ENCODE measurements around the gene CACNG1. TPM values are rescaled to one million over a fixed set of nuclear protein-coding genes. Genes with fewer than 3 reads are reported as not detected.

The CACNG1 gene
- total RNA-seq, 1 donor from 2014 or later: not detected

- Mint-ChIP-seq H3K9me3 (no peaks in the 10 kb centered on the region), H3K27me3 (no peaks in the 10 kb centered on the region), H3K4me3 (no peak overlapping the region), H3K27ac (no peak overlapping the region), H3K36me3 (ENCODE audit: low read depth) (peaks cover 1% of the 10 kb centered on the region), H3K4me1 (no peaks in the 10 kb centered on the region)
- intact Hi-C loops (cut with micrococcal nuclease): no loop called here
- peak; percentile 32 for DNase-seq
Observed at GRCh38 chr17:67067571-67068482, 23.5 kb downstream of the CACNG1 start.

DNA sequence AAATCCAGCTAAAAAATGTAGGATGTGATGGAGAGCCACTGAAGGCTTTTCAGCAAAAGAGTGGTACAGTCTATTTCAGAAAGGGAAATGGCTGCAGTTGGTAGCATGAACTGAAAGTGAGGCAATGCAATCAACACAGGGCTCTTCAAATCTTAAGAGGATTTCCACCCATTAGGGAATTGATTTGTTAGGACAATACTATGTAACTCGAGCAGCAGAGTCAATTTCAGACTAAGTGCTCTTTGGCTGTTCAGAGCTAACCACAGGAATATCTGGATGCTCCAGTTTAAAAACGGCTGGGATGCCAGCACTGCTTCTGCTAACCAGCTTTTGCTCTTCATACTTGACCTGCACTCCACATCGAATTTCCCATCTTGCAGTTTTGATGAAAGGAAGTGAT is 24.6 kb downstream of the CACNG1 start:
- H3K4me1 Mint-ChIP-seq: no peaks in the 10 kb centered on the region
- peak; percentile 49 for DNase-seq
- H3K27me3 Mint-ChIP-seq: no peaks in the 10 kb centered on the region
- H3K36me3 Mint-ChIP-seq (ENCODE audit: low read depth): peaks cover 7% of the 10 kb centered on the region
- no peaks in the 10 kb centered on the region for H3K9me3 Mint-ChIP-seq
- H3K27ac Mint-ChIP-seq: no peak overlapping the region
- intact Hi-C loops (cut with micrococcal nuclease): no loop called here
- H3K4me3 Mint-ChIP-seq: no peak overlapping the region

DNA sequence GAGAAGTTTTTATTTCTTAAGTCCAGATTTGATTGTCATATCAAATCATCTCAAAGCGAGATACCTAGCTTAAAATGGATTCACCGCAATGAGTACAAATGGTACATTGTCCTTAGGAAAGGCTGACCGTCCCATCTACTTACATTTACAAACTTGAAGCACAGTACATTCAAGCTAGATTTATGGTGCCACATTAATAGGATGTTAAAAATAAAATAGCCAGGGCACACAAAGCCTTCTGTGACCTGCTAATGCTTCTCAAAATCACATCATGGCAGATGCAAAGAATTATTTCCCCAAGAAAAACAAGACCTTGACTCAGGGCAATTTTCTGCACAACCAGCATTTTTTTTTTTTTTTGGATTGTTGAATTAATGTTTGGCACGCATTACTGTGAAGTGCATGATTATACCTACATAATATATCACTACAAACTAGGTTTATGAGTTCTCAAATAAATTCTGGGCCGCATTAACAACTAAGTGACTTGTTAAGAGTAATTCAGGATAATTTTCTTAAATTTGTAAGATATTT is 25.3 kb downstream of the CACNG1 start:
- H3K4me1 Mint-ChIP-seq: no peaks in the 10 kb centered on the region
- H3K27ac Mint-ChIP-seq: no peak overlapping the region
- no peak for DNase-seq
- H3K9me3 Mint-ChIP-seq: no peaks in the 10 kb centered on the region
- intact Hi-C loops (cut with micrococcal nuclease): no loop called here
- H3K4me3 Mint-ChIP-seq: no peak overlapping the region
- H3K27me3 Mint-ChIP-seq: no peaks in the 10 kb centered on the region
- H3K36me3 Mint-ChIP-seq (ENCODE audit: low read depth): peaks cover 7% of the 10 kb centered on the region

GRCh38 chr17:67071595-67071994 is 27.2 kb downstream of the CACNG1 start:
- intact Hi-C loops (cut with micrococcal nuclease): no loop called here

GRCh38 chr17:67072885-67073284 is 28.5 kb downstream of the CACNG1 start:
- no peak for DNase-seq
- no peaks in the 10 kb centered on the region for H3K9me3 Mint-ChIP-seq
- H3K4me3 Mint-ChIP-seq: no peak overlapping the region
- no peaks in the 10 kb centered on the region for H3K27me3 Mint-ChIP-seq
- intact Hi-C loops (cut with micrococcal nuclease): no loop called here
- no peak overlapping the region for H3K27ac Mint-ChIP-seq
- H3K36me3 Mint-ChIP-seq (ENCODE audit: low read depth): peaks cover 19% of the 10 kb centered on the region
- H3K4me1 Mint-ChIP-seq: no peaks in the 10 kb centered on the region

More at GRCh38 chr17:67071595-67071994, 27.2 kb downstream of the CACNG1 start:
- Mint-ChIP-seq H3K4me1 (no peaks in the 10 kb centered on the region), H3K36me3 (ENCODE audit: low read depth) (peaks cover 15% of the 10 kb centered on the region), H3K4me3 (no peak overlapping the region), H3K9me3 (no peaks in the 10 kb centered on the region), H3K27me3 (no peaks in the 10 kb centered on the region), H3K27ac (no peak overlapping the region)
- DNase-seq: no peak

DNA sequence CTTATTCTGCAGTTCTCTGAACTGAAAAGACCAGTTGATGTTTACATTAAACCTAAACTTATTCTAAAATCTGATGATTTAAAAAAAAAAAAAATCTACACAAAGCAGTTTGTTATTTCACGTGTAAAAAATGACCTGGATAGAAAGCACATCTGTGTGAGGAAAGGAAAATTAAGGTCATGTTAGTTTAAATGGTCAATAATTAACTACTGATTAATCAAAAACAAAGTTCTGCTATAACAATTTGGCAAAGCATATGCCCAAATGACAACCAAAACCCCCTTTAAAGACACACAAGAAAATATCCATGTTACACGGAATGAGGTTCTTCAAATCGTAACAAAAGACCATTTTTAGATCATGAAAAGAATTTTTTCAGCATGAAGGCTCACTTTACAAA is 30.4 kb downstream of the CACNG1 start:
- DNase-seq: no peak
- H3K27me3 Mint-ChIP-seq: no peaks in the 10 kb centered on the region
- no peak overlapping the region for H3K27ac Mint-ChIP-seq
- H3K36me3 Mint-ChIP-seq (ENCODE audit: low read depth): peaks cover 25% of the 10 kb centered on the region
- no peak overlapping the region for H3K4me3 Mint-ChIP-seq
- intact Hi-C loops (cut with micrococcal nuclease): no loop called here
- H3K9me3 Mint-ChIP-seq: no peaks in the 10 kb centered on the region
- H3K4me1 Mint-ChIP-seq: no peaks in the 10 kb centered on the region

DNA sequence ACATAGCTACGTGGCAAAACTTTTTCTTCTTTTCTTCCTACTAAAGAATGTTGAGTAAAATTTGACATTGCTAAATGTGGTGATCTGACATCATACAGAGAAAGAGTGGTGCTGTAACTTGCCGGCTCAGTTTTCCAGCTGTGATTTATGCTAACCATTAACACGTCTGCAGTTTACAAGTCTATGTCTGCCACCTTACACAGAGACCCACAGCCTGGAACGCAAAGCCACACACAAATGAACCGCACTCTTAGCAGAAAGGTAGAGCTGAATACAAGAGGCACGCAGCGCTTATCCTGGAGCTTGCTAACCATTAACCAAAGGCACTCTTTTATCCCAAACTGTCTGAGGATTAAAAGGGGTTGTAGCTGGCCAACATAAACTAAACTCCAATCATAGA is 31.9 kb downstream of the CACNG1 start:
- intact Hi-C loops (cut with micrococcal nuclease): no loop called here
- no peak overlapping the region for H3K27ac Mint-ChIP-seq
- peaks cover 2% of the 10 kb centered on the region for H3K4me1 Mint-ChIP-seq
- no peak overlapping the region for H3K4me3 Mint-ChIP-seq
- H3K36me3 Mint-ChIP-seq (ENCODE audit: low read depth): peaks cover 28% of the 10 kb centered on the region
- H3K27me3 Mint-ChIP-seq: no peaks in the 10 kb centered on the region
- H3K9me3 Mint-ChIP-seq: no peaks in the 10 kb centered on the region
- DNase-seq: no peak

DNA sequence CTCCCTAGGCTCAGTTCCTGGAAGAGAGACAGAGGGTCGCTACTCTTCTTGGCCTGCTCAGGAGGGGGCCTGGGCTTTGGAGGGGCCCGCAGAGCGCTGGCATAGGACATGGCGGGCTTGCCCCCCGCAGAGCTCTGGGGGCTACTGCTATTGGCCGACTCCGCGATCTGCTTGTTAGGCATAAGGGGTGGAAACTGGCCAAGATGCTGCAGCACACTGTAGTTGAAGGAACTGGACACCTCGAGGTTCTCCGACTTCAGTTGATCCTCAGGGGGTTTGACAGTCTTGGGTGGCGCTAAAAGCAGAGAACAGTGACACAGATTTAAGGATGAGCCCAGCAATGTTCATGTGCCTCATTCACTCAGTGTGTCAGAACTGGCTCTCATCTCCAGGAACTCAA is 33.9 kb downstream of the CACNG1 start:
- Mint-ChIP-seq H3K4me1 (peaks cover 13% of the 10 kb centered on the region), H3K27ac (peak overlapping the region; percentile 14), H3K9me3 (peaks cover 4% of the 10 kb centered on the region), H3K36me3 (ENCODE audit: low read depth) (peaks cover 33% of the 10 kb centered on the region), H3K4me3 (no peak overlapping the region), H3K27me3 (no peaks in the 10 kb centered on the region)
- DNase-seq: no peak
- intact Hi-C loops (cut with micrococcal nuclease): no loop called here

- H3K36me3 Mint-ChIP-seq (ENCODE audit: low read depth): peaks cover 32% of the 10 kb centered on the region
- DNase-seq: no peak
- H3K27ac Mint-ChIP-seq: no peak overlapping the region
- H3K4me1 Mint-ChIP-seq: peaks cover 18% of the 10 kb centered on the region
- H3K27me3 Mint-ChIP-seq: no peaks in the 10 kb centered on the region
- peaks cover 4% of the 10 kb centered on the region for H3K9me3 Mint-ChIP-seq
- no peak overlapping the region for H3K4me3 Mint-ChIP-seq
- intact Hi-C loops (cut with micrococcal nuclease): no loop called here
Observed at GRCh38 chr17:67079491-67079890, 35.1 kb downstream of the CACNG1 start.

GRCh38 chr17:67080804-67081203 is 36.5 kb downstream of the CACNG1 start:
- Mint-ChIP-seq H3K27me3 (no peaks in the 10 kb centered on the region), H3K4me3 (no peak overlapping the region), H3K9me3 (peaks cover 4% of the 10 kb centered on the region), H3K27ac (no peak overlapping the region), H3K4me1 (peaks cover 18% of the 10 kb centered on the region), H3K36me3 (ENCODE audit: low read depth) (peaks cover 33% of the 10 kb centered on the region)
- intact Hi-C loops (cut with micrococcal nuclease): no loop called here
- no peak for DNase-seq

DNA sequence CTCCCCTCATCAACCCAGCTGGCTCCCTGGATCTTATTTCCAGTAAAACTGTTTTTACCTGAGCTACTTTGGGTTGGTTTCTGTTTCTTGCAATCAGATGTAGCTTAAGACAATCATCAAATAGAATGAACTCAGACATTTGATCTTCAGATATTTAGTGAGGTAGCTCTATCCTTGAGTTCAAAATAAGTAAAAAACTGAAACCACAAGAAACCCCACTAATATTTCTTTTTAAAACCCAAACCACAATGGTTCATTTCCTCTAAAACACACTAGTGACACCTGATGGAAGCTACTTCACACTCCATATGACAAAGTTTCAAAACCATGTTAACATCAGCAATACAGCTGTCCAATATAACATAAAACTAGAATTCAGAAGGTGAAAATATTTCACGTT is 37.8 kb downstream of the CACNG1 start:
- Mint-ChIP-seq H3K27me3 (no peaks in the 10 kb centered on the region), H3K27ac (no peak overlapping the region), H3K4me3 (peak overlapping the region; percentile 26), H3K4me1 (peaks cover 18% of the 10 kb centered on the region), H3K36me3 (ENCODE audit: low read depth) (peaks cover 37% of the 10 kb centered on the region), H3K9me3 (peaks cover 4% of the 10 kb centered on the region)
- intact Hi-C loops (cut with micrococcal nuclease): no loop called here
- no peak for DNase-seq

- peaks cover 4% of the 10 kb centered on the region for H3K9me3 Mint-ChIP-seq
- no peak overlapping the region for H3K27ac Mint-ChIP-seq
- H3K36me3 Mint-ChIP-seq (ENCODE audit: low read depth): peaks cover 42% of the 10 kb centered on the region
- H3K4me1 Mint-ChIP-seq: peaks cover 21% of the 10 kb centered on the region
- intact Hi-C loops (cut with micrococcal nuclease): no loop called here
- no peak overlapping the region for H3K4me3 Mint-ChIP-seq
- DNase-seq: no peak
- no peaks in the 10 kb centered on the region for H3K27me3 Mint-ChIP-seq
Observed at GRCh38 chr17:67085406-67085805, 41.1 kb downstream of the CACNG1 start.

GRCh38 chr17:67088639-67089038 is 44.3 kb downstream of the CACNG1 start:
- H3K4me3 Mint-ChIP-seq: no peak overlapping the region
- peaks cover 40% of the 10 kb centered on the region for H3K36me3 Mint-ChIP-seq (ENCODE audit: low read depth)
- no peaks in the 10 kb centered on the region for H3K27me3 Mint-ChIP-seq
- H3K27ac Mint-ChIP-seq: no peak overlapping the region
- intact Hi-C loops (cut with micrococcal nuclease): no loop called here
- DNase-seq: no peak
- peaks cover 14% of the 10 kb centered on the region for H3K4me1 Mint-ChIP-seq
- no peaks in the 10 kb centered on the region for H3K9me3 Mint-ChIP-seq

- Mint-ChIP-seq H3K27me3 (no peaks in the 10 kb centered on the region), H3K9me3 (no peaks in the 10 kb centered on the region), H3K4me3 (no peak overlapping the region), H3K27ac (no peak overlapping the region), H3K4me1 (peaks cover 17% of the 10 kb centered on the region), H3K36me3 (ENCODE audit: low read depth) (peaks cover 41% of the 10 kb centered on the region)
- intact Hi-C loops (cut with micrococcal nuclease): no loop called here
- no peak for DNase-seq
Observed at GRCh38 chr17:67090341-67090740, 46.0 kb downstream of the CACNG1 start.
